Testis (tissue), 3 donors: Measurements from ENCODE around the gene SARS2. TPM values are rescaled to one million over a fixed set of nuclear protein-coding genes. Genes with fewer than 3 reads are reported as not detected.
"Not testable (repeated sequence)": the region's sequence is repeated elsewhere in the genome, so short reads cannot be mapped to it uniquely, and the experiment has no call there.

Experiments
- DNase-seq: peaks from one replicate; pipeline ENCODE4 v3.0.0-alpha.2; 2019
- H3K27ac ChIP-seq, 2 donors: fragments of 200-600 bp; sonication (generic); one replicate each; pipeline ENCODE4 v1.5.1; 2019
- H3K27me3 ChIP-seq: fragments of 200-600 bp; sonication (generic); one replicate; pipeline ENCODE4 v1.5.1; 2019
- H3K36me3 ChIP-seq: fragments of 200-600 bp; sonication (generic); one replicate; pipeline ENCODE4 v1.5.1; 2017; ENCODE audit warnings: low read depth; ENCODE audit errors: missing control alignments
- H3K4me1 ChIP-seq: fragments of 200-600 bp; sonication (generic); one replicate; pipeline ENCODE4 v1.5.1; 2019
- H3K4me3 ChIP-seq, 2 donors: fragments of 200-600 bp; sonication (generic); one replicate each; pipeline ENCODE4 v1.5.1; 2017 to 2019
- H3K9me3 ChIP-seq: fragments of 200-600 bp; sonication (generic); one replicate; pipeline ENCODE4 v1.5.1; 2017
- POLR2A ChIP-seq: fragments of 450-650 bp; IDR thresholded peaks from one replicate; pipeline ENCODE4 v1.6.1; 2017; ENCODE audit warnings: antibody characterized with exemption, mild to moderate bottlenecking, moderate library complexity
- WGBS, 2 donors: methylation state at CpG; one replicate each; pipeline ENCODE4 v1.1.5; 2018; 5-methylcytosine and 5-hydroxymethylcytosine counted together
- intact Hi-C: fragments of 100-400 bp; cut with DNase I; formaldehyde crosslinking; loops from one replicate; pipeline ENCODE4 v1.15.1; 2023; ENCODE audit warnings: low total_unique reads
- polyA plus RNA-seq: library from polyadenylated mRNA; stranded (reverse); fragments of 350-450 nt; fragmentation: Illumina TruSeq; extraction: RNeasy Lipid Tissue Mini Kit (QIAGEN cat#74804); gene quantifications from one replicate; pipeline ENCODE4 v1.2.3, GENCODE V29; 2014; ENCODE audit warnings: low read depth, low replicate concordance; ENCODE audit not compliant: insufficient read depth
- total RNA-seq, 2 donors: library from RNA; depleted of rRNA; stranded (reverse); fragments of >200 nt; gene quantifications; one replicate each; pipeline ENCODE4 v1.2.3, GENCODE V29; 2016
- TF ChIP-seq, protein P1 (sequence below), 3 experiments: fragments of 450-650 bp in 2 of 3; fragments of 200-600 bp in 1 of 3; sonication (generic) in 1 of 3; IDR thresholded peaks; one replicate each; pipeline ENCODE4 v1.5.1; 2016 to 2019; ENCODE audit warnings: antibody characterized with exemption in 3 of 3, mild to moderate bottlenecking in 2 of 3, moderate library complexity in 1 of 3

Gene SARS2
- total and polyA plus RNA-seq, 3 donors from 2014 or later = 33.5 to 68.0 (median 55.3) TPM

DNA sequence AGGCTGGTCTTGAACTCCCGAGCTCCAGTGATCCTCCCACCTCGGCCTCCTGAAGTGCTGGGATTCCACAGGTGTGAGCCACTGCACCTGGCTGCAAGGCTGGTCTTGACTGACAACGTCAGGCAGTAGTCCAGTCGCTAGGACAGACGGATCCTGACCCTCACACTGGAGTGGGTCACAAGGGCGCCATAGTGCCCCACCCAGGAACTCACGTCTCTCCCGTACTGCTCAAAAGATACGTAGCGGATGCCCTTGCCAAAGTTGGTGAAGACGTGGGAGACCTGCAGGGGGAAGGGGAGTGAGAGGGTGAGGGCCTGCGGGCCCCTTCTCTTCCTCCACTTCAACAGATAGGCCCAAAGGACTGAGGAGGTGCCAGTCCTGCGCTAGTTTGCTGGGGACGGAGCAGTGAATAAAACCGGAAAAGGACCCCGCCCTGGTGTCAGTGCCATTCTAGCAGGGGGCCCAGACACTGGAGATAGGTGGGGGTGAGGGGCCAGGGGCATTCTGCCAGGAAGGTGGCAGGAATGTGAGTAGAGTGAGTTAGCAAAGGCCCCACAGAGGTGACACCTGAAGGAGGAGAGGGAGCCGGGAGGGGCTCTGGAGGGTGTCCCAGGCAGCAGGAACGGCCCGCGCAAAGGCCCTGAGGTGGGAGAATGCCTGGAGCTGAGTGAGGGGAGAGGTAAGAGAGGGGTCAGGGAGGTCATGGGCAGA, 12.1 kb upstream of the SARS2 start:
- H3K27me3 ChIP-seq = no peaks in the 10 kb centered on the region
- H3K4me3 ChIP-seq = no peak overlapping the region
- DNase-seq = no peak
- intact Hi-C loops = no loop called here
- H3K36me3 ChIP-seq = no peaks in the 10 kb centered on the region
- H3K9me3 ChIP-seq = no peaks in the 10 kb centered on the region
- WGBS, 2 donors = 88 to 89% methylated on average over 18 to 20 of the region's 20 CpGs
- no peaks in the 10 kb centered on the region for H3K4me1 ChIP-seq
- no peak overlapping the region for H3K27ac ChIP-seq
- TF ChIP-seq, protein P1, sequence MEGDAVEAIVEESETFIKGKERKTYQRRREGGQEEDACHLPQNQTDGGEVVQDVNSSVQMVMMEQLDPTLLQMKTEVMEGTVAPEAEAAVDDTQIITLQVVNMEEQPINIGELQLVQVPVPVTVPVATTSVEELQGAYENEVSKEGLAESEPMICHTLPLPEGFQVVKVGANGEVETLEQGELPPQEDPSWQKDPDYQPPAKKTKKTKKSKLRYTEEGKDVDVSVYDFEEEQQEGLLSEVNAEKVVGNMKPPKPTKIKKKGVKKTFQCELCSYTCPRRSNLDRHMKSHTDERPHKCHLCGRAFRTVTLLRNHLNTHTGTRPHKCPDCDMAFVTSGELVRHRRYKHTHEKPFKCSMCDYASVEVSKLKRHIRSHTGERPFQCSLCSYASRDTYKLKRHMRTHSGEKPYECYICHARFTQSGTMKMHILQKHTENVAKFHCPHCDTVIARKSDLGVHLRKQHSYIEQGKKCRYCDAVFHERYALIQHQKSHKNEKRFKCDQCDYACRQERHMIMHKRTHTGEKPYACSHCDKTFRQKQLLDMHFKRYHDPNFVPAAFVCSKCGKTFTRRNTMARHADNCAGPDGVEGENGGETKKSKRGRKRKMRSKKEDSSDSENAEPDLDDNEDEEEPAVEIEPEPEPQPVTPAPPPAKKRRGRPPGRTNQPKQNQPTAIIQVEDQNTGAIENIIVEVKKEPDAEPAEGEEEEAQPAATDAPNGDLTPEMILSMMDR (IDR thresholded peaks at IDR 0.05) = no peak
- TF ChIP-seq POLR2A = no peak

DNA sequence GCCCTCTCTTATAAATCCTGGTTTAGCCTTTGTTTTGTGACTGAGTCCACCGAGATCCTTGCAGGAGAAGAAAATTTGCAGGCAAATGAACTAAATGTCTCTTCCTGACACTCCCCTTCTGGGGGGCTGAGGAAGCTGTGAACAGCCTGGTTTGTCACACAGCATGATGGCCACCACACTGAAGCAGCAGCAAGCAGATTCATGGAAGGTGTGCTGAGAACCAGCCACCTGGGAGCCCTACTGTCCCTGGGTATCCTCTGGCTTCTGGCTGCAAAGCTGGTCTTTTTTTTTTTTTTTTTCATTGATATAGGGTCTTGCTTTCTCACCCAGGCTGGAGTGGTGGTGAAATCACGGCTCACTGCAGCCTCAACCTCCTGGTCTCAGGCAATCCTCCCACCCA, 11.4 kb upstream of the SARS2 start:
- H3K9me3 ChIP-seq = no peaks in the 10 kb centered on the region
- intact Hi-C loops = no loop called here
- 76 to 88% methylated on average over 2 of the region's 2 CpGs for WGBS, 2 donors
- TF ChIP-seq, protein P1 (IDR thresholded peaks at IDR 0.05) = no peak
- no peak for TF ChIP-seq POLR2A
- no peak overlapping the region for H3K4me3 ChIP-seq
- H3K36me3 ChIP-seq = no peaks in the 10 kb centered on the region
- H3K4me1 ChIP-seq = no peaks in the 10 kb centered on the region
- DNase-seq = no peak
- no peak overlapping the region for H3K27ac ChIP-seq
- no peaks in the 10 kb centered on the region for H3K27me3 ChIP-seq

DNA sequence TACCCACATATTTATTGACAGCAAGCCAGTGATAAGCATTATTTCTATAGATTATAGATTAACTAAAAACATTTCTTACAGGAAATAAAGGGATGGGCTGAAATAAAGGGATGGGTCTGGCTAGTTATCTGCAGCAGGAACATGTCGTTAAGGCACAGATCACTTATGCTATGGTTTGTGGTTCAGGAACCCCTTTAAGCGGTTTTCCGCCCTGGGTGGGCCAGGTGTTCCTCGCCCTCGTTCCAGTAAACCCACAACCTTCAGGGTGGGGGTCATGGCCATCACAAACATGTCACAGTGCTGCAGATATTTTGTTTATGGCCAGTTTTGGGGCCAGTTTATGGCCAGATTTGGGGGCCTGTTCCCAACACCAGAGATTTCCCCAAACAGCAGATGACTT, 10.9 kb upstream of the SARS2 start:
- intact Hi-C loops, DNase-seq: not testable (repeated sequence)
- WGBS, 2 donors = 77 to 91% methylated on average over 5 of the region's 5 CpGs

DNA sequence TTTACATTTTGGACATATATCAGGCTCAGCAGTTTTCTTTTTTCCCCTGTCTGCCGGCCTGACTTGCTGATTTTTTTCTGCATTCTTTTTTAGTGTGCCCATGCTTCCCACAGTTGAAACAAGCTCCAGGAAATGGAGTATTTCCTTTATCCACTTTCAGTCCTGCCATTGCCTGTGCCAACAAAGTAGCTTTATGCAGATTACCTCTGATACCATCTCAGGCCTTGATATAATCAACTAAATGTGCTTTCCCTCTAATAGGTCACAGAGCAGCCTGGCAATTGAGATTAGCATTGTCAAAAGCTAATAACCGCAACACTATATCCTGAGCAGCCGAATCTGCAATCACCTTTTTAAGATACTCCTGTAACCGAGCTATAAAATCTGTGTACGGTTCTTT, 9.4 kb upstream of the SARS2 start:
- Histone ChIP-seq H3K4me3 (no peak overlapping the region), H3K27ac (no peak overlapping the region), H3K9me3 (no peaks in the 10 kb centered on the region), H3K4me1 (no peaks in the 10 kb centered on the region), H3K27me3 (no peaks in the 10 kb centered on the region), H3K36me3 (no peaks in the 10 kb centered on the region)
- TF ChIP-seq, protein P1 (IDR thresholded peaks at IDR 0.05) = no peak
- no peak for TF ChIP-seq POLR2A
- 65 to 82% methylated on average over 5 of the region's 5 CpGs for WGBS, 2 donors
- intact Hi-C loops = no loop called here
- DNase-seq = no peak

More for the DNA sequence above, 10.9 kb upstream of the SARS2 start:
- not testable (repeated sequence) for H3K36me3 ChIP-seq, H3K27ac ChIP-seq, H3K4me3 ChIP-seq, H3K9me3 ChIP-seq, H3K27me3 ChIP-seq, H3K4me1 ChIP-seq

DNA sequence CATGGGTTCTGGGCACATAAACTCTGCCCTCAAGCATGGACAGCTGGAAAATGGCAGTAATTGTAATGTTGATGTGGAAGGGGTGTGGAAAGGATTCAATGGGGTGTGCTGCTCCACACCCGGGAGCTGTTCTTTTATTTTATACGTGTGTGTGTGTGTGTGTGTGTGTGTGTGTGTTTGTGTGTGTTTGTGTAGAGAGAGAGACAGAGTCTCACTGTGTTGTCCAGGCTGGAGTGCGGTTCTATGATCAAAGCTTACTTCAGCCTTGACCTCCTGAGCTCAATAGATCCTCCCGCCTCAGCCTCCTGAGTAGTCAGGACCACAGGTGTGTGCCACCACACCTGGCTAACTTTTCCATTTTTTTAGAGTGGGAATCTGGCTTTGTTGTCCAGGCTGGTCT, 3.0 kb upstream of the SARS2 start:
- Histone ChIP-seq H3K27ac (no peak overlapping the region), H3K27me3 (no peaks in the 10 kb centered on the region), H3K36me3 (no peaks in the 10 kb centered on the region), H3K9me3 (no peaks in the 10 kb centered on the region), H3K4me3 (no peak overlapping the region), H3K4me1 (peaks cover 19% of the 10 kb centered on the region)
- DNase-seq = no peak
- intact Hi-C loops = no loop called here
- 71 to 83% methylated on average over 4 of the region's 4 CpGs for WGBS, 2 donors
- TF ChIP-seq POLR2A = no peak
- TF ChIP-seq, protein P1 (IDR thresholded peaks at IDR 0.05) = no peak
